Activated CD8-positive, alpha-beta memory T cell treated with anti-CD3 and anti-CD28 coated beads, Interleukin-2, amount 50 U/mL, for 24 hours (primary cell): ENCODE data around the gene CNGA1.

Experiments used
- DNase-seq: peaks from one replicate; pipeline ENCODE4 v3.0.0-alpha.2; 2020; ENCODE audit errors: extremely low read depth

CNGA1 gene

GRCh38 chr4:47899639-47900038 lies 116.8 kb downstream of the CNGA1 start:
- DNase-seq: no peak

GRCh38 chr4:47891928-47892327 lies 124.6 kb downstream of the CNGA1 start:
- no peak for DNase-seq
